ENCODE data around the gene CHCHD10. TPM values are rescaled to one million over a fixed set of nuclear protein-coding genes. Genes with fewer than 3 reads are reported as not detected.

CHCHD10 gene
- polyA plus RNA-seq, 2 donors, result 115 to 191 TPM

GRCh38 chr22:23801886-23802377 is 34.2 kb upstream of the CHCHD10 start:
- H3K27ac ChIP-seq (ENCODE audit: low read depth in 2 of 2, low read length in 1 of 2), result no peak overlapping the region
- H3K27me3 ChIP-seq (ENCODE audit: control insufficient read depth in 1 of 2, insufficient read depth in 2 of 2, low read length in 2 of 2), result no peaks in the 10 kb centered on the region
- 94% methylated on average over 8 of the region's 8 CpGs for WGBS, 2 donors
- no peak overlapping the region for H3K4me3 ChIP-seq (ENCODE audit: low read depth in 1 of 2, low read length in 2 of 2)
- no peaks in the 10 kb centered on the region for H3K4me1 ChIP-seq (ENCODE audit: control insufficient read depth in 2 of 2, insufficient read depth in 2 of 2, low read length in 1 of 2)
- H3K36me3 ChIP-seq (ENCODE audit: control insufficient read depth in 2 of 2, insufficient read depth in 2 of 2, low read length in 1 of 2), result peaks cover 20 to 46% of the 10 kb centered on the region in 2 donors
- no peaks in the 10 kb centered on the region for H3K9me3 ChIP-seq (ENCODE audit: control insufficient read depth in 2 of 2, insufficient read depth in 1 of 2, low read depth in 1 of 2, low read length in 1 of 2)

GRCh38 chr22:23801238-23801821 is 33.6 kb upstream of the CHCHD10 start:
- Histone ChIP-seq H3K4me3 (ENCODE audit: low read depth in 1 of 2, low read length in 2 of 2) (no peak overlapping the region), H3K27ac (ENCODE audit: low read depth in 2 of 2, low read length in 1 of 2) (no peak overlapping the region), H3K9me3 (ENCODE audit: control insufficient read depth in 2 of 2, insufficient read depth in 1 of 2, low read depth in 1 of 2, low read length in 1 of 2) (no peaks in the 10 kb centered on the region), H3K4me1 (ENCODE audit: control insufficient read depth in 2 of 2, insufficient read depth in 2 of 2, low read length in 1 of 2) (no peaks in the 10 kb centered on the region), H3K27me3 (ENCODE audit: control insufficient read depth in 1 of 2, insufficient read depth in 2 of 2, low read length in 2 of 2) (no peaks in the 10 kb centered on the region), H3K36me3 (ENCODE audit: control insufficient read depth in 2 of 2, insufficient read depth in 2 of 2, low read length in 1 of 2) (peaks cover 23 to 46% of the 10 kb centered on the region in 2 donors)
- WGBS, 2 donors, result 90 to 93% methylated on average over 11 of the region's 11 CpGs

GRCh38 chr22:23800297-23801237 is 32.8 kb upstream of the CHCHD10 start:
- H3K36me3 ChIP-seq (ENCODE audit: control insufficient read depth in 2 of 2, insufficient read depth in 2 of 2, low read length in 1 of 2), result peaks cover 18 to 41% of the 10 kb centered on the region in 2 donors
- WGBS, 2 donors, result 93 to 97% methylated on average over 17 to 18 of the region's 18 CpGs

GRCh38 chr22:23796461-23796860 is 28.7 kb upstream of the CHCHD10 start:
- no peak overlapping the region for H3K27ac ChIP-seq (ENCODE audit: low read depth in 2 of 2, low read length in 1 of 2)
- H3K27me3 ChIP-seq (ENCODE audit: control insufficient read depth in 1 of 2, insufficient read depth in 2 of 2, low read length in 2 of 2), result no peaks in the 10 kb centered on the region
- H3K4me1 ChIP-seq (ENCODE audit: control insufficient read depth in 2 of 2, insufficient read depth in 2 of 2, low read length in 1 of 2), result peaks cover 0 to 7% of the 10 kb centered on the region in 2 donors
- 71 to 80% methylated on average over 5 of the region's 5 CpGs for WGBS, 2 donors
- no peak overlapping the region for H3K4me3 ChIP-seq (ENCODE audit: low read depth in 1 of 2, low read length in 2 of 2)
- H3K9me3 ChIP-seq (ENCODE audit: control insufficient read depth in 2 of 2, insufficient read depth in 1 of 2, low read depth in 1 of 2, low read length in 1 of 2), result no peaks in the 10 kb centered on the region
- peaks cover 14 to 34% of the 10 kb centered on the region in 2 donors for H3K36me3 ChIP-seq (ENCODE audit: control insufficient read depth in 2 of 2, insufficient read depth in 2 of 2, low read length in 1 of 2)

More at GRCh38 chr22:23800297-23801237, 32.8 kb upstream of the CHCHD10 start:
- Histone ChIP-seq H3K27ac (ENCODE audit: low read depth in 2 of 2, low read length in 1 of 2) (no peak overlapping the region), H3K4me1 (ENCODE audit: control insufficient read depth in 2 of 2, insufficient read depth in 2 of 2, low read length in 1 of 2) (no peaks in the 10 kb centered on the region), H3K4me3 (ENCODE audit: low read depth in 1 of 2, low read length in 2 of 2) (no peak overlapping the region), H3K9me3 (ENCODE audit: control insufficient read depth in 2 of 2, insufficient read depth in 1 of 2, low read depth in 1 of 2, low read length in 1 of 2) (no peaks in the 10 kb centered on the region), H3K27me3 (ENCODE audit: control insufficient read depth in 1 of 2, insufficient read depth in 2 of 2, low read length in 2 of 2) (no peaks in the 10 kb centered on the region)

- peaks cover 0 to 9% of the 10 kb centered on the region in 2 donors for H3K4me1 ChIP-seq (ENCODE audit: control insufficient read depth in 2 of 2, insufficient read depth in 2 of 2, low read length in 1 of 2)
- H3K36me3 ChIP-seq (ENCODE audit: control insufficient read depth in 2 of 2, insufficient read depth in 2 of 2, low read length in 1 of 2), result peaks cover 10 to 24% of the 10 kb centered on the region in 2 donors
- no peaks in the 10 kb centered on the region for H3K27me3 ChIP-seq (ENCODE audit: control insufficient read depth in 1 of 2, insufficient read depth in 2 of 2, low read length in 2 of 2)
- WGBS, 2 donors, result 88 to 90% methylated on average over 8 of the region's 8 CpGs
- no peak overlapping the region for H3K27ac ChIP-seq (ENCODE audit: low read depth in 2 of 2, low read length in 1 of 2)
- no peak overlapping the region for H3K4me3 ChIP-seq (ENCODE audit: low read depth in 1 of 2, low read length in 2 of 2)
- H3K9me3 ChIP-seq (ENCODE audit: control insufficient read depth in 2 of 2, insufficient read depth in 1 of 2, low read depth in 1 of 2, low read length in 1 of 2), result no peaks in the 10 kb centered on the region
Observed at GRCh38 chr22:23793326-23793725, 25.6 kb upstream of the CHCHD10 start.

- Histone ChIP-seq H3K9me3 (ENCODE audit: control insufficient read depth in 2 of 2, insufficient read depth in 1 of 2, low read depth in 1 of 2, low read length in 1 of 2) (no peaks in the 10 kb centered on the region), H3K36me3 (ENCODE audit: control insufficient read depth in 2 of 2, insufficient read depth in 2 of 2, low read length in 1 of 2) (peaks cover 10 to 24% of the 10 kb centered on the region in 2 donors), H3K4me1 (ENCODE audit: control insufficient read depth in 2 of 2, insufficient read depth in 2 of 2, low read length in 1 of 2) (peaks cover 0 to 9% of the 10 kb centered on the region in 2 donors), H3K4me3 (ENCODE audit: low read depth in 1 of 2, low read length in 2 of 2) (no peak overlapping the region), H3K27me3 (ENCODE audit: control insufficient read depth in 1 of 2, insufficient read depth in 2 of 2, low read length in 2 of 2) (no peaks in the 10 kb centered on the region), H3K27ac (ENCODE audit: low read depth in 2 of 2, low read length in 1 of 2) (peak overlapping the region in 1 of 2 donors; percentile 10)
- 79 to 84% methylated on average over 25 of the region's 25 CpGs for WGBS, 2 donors
Observed at GRCh38 chr22:23791738-23792645, 24.2 kb upstream of the CHCHD10 start.

- peaks cover 0 to 12% of the 10 kb centered on the region in 2 donors for H3K4me1 ChIP-seq (ENCODE audit: control insufficient read depth in 2 of 2, insufficient read depth in 2 of 2, low read length in 1 of 2)
- peaks cover 5 to 24% of the 10 kb centered on the region in 2 donors for H3K36me3 ChIP-seq (ENCODE audit: control insufficient read depth in 2 of 2, insufficient read depth in 2 of 2, low read length in 1 of 2)
- H3K9me3 ChIP-seq (ENCODE audit: control insufficient read depth in 2 of 2, insufficient read depth in 1 of 2, low read depth in 1 of 2, low read length in 1 of 2), result no peaks in the 10 kb centered on the region
- no peak overlapping the region for H3K27ac ChIP-seq (ENCODE audit: low read depth in 2 of 2, low read length in 1 of 2)
- H3K27me3 ChIP-seq (ENCODE audit: control insufficient read depth in 1 of 2, insufficient read depth in 2 of 2, low read length in 2 of 2), result no peaks in the 10 kb centered on the region
- WGBS, 2 donors, result 65 to 74% methylated on average over 11 of the region's 11 CpGs
- no peak overlapping the region for H3K4me3 ChIP-seq (ENCODE audit: low read depth in 1 of 2, low read length in 2 of 2)
Observed at GRCh38 chr22:23790819-23791737, 23.3 kb upstream of the CHCHD10 start.

- Histone ChIP-seq H3K9me3 (ENCODE audit: control insufficient read depth in 2 of 2, insufficient read depth in 1 of 2, low read depth in 1 of 2, low read length in 1 of 2) (no peaks in the 10 kb centered on the region), H3K4me3 (ENCODE audit: low read depth in 1 of 2, low read length in 2 of 2) (no peak overlapping the region), H3K27me3 (ENCODE audit: control insufficient read depth in 1 of 2, insufficient read depth in 2 of 2, low read length in 2 of 2) (no peaks in the 10 kb centered on the region), H3K27ac (ENCODE audit: low read depth in 2 of 2, low read length in 1 of 2) (no peak overlapping the region), H3K36me3 (ENCODE audit: control insufficient read depth in 2 of 2, insufficient read depth in 2 of 2, low read length in 1 of 2) (peaks cover 5 to 21% of the 10 kb centered on the region in 2 donors), H3K4me1 (ENCODE audit: control insufficient read depth in 2 of 2, insufficient read depth in 2 of 2, low read length in 1 of 2) (peaks cover 0 to 12% of the 10 kb centered on the region in 2 donors)
- 82 to 83% methylated on average over 4 of the region's 4 CpGs for WGBS, 2 donors
Observed at GRCh38 chr22:23789638-23790037, 21.9 kb upstream of the CHCHD10 start.
